ENCODE measurements around the gene LMO1.
A peak's percentile ranks its signal among the peaks of the same experiment; 100 is the strongest.

GRCh38 chr11:8262552-8263108, 1.0 kb downstream of the LMO1 start:
- TF ChIP-seq, protein P1, sequence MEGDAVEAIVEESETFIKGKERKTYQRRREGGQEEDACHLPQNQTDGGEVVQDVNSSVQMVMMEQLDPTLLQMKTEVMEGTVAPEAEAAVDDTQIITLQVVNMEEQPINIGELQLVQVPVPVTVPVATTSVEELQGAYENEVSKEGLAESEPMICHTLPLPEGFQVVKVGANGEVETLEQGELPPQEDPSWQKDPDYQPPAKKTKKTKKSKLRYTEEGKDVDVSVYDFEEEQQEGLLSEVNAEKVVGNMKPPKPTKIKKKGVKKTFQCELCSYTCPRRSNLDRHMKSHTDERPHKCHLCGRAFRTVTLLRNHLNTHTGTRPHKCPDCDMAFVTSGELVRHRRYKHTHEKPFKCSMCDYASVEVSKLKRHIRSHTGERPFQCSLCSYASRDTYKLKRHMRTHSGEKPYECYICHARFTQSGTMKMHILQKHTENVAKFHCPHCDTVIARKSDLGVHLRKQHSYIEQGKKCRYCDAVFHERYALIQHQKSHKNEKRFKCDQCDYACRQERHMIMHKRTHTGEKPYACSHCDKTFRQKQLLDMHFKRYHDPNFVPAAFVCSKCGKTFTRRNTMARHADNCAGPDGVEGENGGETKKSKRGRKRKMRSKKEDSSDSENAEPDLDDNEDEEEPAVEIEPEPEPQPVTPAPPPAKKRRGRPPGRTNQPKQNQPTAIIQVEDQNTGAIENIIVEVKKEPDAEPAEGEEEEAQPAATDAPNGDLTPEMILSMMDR (IDR thresholded peaks at IDR 0.05; ENCODE audit: low read depth, low read length, poor library complexity, severe bottlenecking): no peak
- TF ChIP-seq EZH2phosphoT487 (IDR thresholded peaks at IDR 0.05; ENCODE audit: borderline replicate concordance, low read length): peak; percentile 81; the same call in 1 of the 2 replicates
